ENCODE results near the gene ELMO2. TPM values are rescaled to one million over a fixed set of nuclear protein-coding genes. Genes with fewer than 3 reads are reported as not detected.
A peak's percentile ranks its signal among the peaks of the same experiment; 100 is the strongest.

Gene ELMO2
- total and polyA plus RNA-seq, 9 of the 15 experiments (the other 6 are each of a cell fraction or from before 2014, with no cell fraction given), result 7.5 to 21.5 (median 15.9) TPM

GRCh38 chr20:46344488-46345162 is 61.8 kb downstream of the ELMO2 start (continued):
- 0 out of 4 replicates have a peak, but pooled peaks of 1 of the 2 experiments have one; percentile 21 for TF ChIP-seq BCLAF1 (IDR thresholded peaks at IDR 0.05; ENCODE audit: borderline replicate concordance in 1 of 2, control insufficient read depth in 1 of 2, low read depth in 2 of 2, low read length in 1 of 2)
- no peak for TF ChIP-seq CBX1 (IDR thresholded peaks at IDR 0.05; ENCODE audit: low read depth)
- TF ChIP-seq ZNF217 (CRISPR knock-in tag; IDR thresholded peaks at IDR 0.05), result no peak
- TF ChIP-seq FOSL1 (tag; conservative IDR thresholded peaks at IDR 0.05), result no peak
- TF ChIP-seq KLF6 (CRISPR knock-in tag; IDR thresholded peaks at IDR 0.05; ENCODE audit: borderline replicate concordance), result no peak
- peak; percentile 81; the same call in 1 of the 2 replicates for TF ChIP-seq THRB (CRISPR knock-in tag; conservative IDR thresholded peaks at IDR 0.05)
- no peak for TF ChIP-seq ILK (tag; IDR thresholded peaks at IDR 0.05; ENCODE audit: borderline replicate concordance, low read depth)
- no peak for TF ChIP-seq DEAF1 (CRISPR knock-in tag; IDR thresholded peaks at IDR 0.05)
- TF ChIP-seq SUPT5H (IDR thresholded peaks at IDR 0.05), result peak; percentile 80
- peak; percentile 78 for TF ChIP-seq POLR2B (IDR thresholded peaks at IDR 0.05; ENCODE audit: low read depth, partially characterized antibody)
- peak; percentile 24; the same call in 1 of the 2 replicates for TF ChIP-seq STAT5A (IDR thresholded peaks at IDR 0.05; ENCODE audit: borderline replicate concordance, low read length)
- TF ChIP-seq ZNF224 (CRISPR knock-in tag; IDR thresholded peaks at IDR 0.05), result no peak
- no peak for TF ChIP-seq SOX6 (IDR thresholded peaks at IDR 0.05)
- TF ChIP-seq TARDBP (IDR thresholded peaks at IDR 0.05), result peak; percentile 81; the same call in 1 of the 2 replicates
- no peak for TF ChIP-seq ZKSCAN3 (CRISPR knock-in tag; IDR thresholded peaks at IDR 0.05)
- TF ChIP-seq TFE3 (CRISPR knock-in tag; IDR thresholded peaks at IDR 0.05), result no peak
- 0 out of 2 replicates have a peak, but pooled peaks have one; percentile 48 for TF ChIP-seq YBX1 (IDR thresholded peaks at IDR 0.05)
- peak; percentile 67; the same call in 1 of the 2 replicates for TF ChIP-seq ELF4 (CRISPR knock-in tag; IDR thresholded peaks at IDR 0.05)
- peak; percentile 63 for TF ChIP-seq POLR2A (conservative IDR thresholded peaks at IDR 0.05)
- TF ChIP-seq ATF1 (CRISPR knock-in tag; IDR thresholded peaks at IDR 0.05), result no peak
- TF ChIP-seq ATF1 (tag; IDR thresholded peaks at IDR 0.05), result no peak
